ENCODE data around the gene SLC9A7.

SLC9A7 gene

GRCh38 chrX:46703980-46704379 is 54.9 kb downstream of the SLC9A7 start:
- DNase-seq = no peak

GRCh38 chrX:46698691-46699090 is 60.2 kb downstream of the SLC9A7 start:
- no peak for DNase-seq

GRCh38 chrX:46695491-46695890 is 63.4 kb downstream of the SLC9A7 start:
- no peak for DNase-seq

GRCh38 chrX:46694549-46694948 is 64.4 kb downstream of the SLC9A7 start:
- no peak for DNase-seq

GRCh38 chrX:46693149-46693548 is 65.8 kb downstream of the SLC9A7 start:
- no peak for DNase-seq

GRCh38 chrX:46690818-46691217 is 68.1 kb downstream of the SLC9A7 start:
- DNase-seq = no peak

- DNase-seq = peak in 2 of 4 experiments; percentile 46 to 49
These were observed 71.3 kb downstream of the SLC9A7 start for GRCh38 chrX:46687619-46688018.

- peak; percentile 46 to 65 (median 53) for DNase-seq
These were observed 72.8 kb downstream of the SLC9A7 start for GRCh38 chrX:46686003-46686645.

GRCh38 chrX:46683048-46683447 is 75.9 kb downstream of the SLC9A7 start:
- DNase-seq = peak in 2 of 4 experiments; percentile 25 to 30

GRCh38 chrX:46681849-46682248 is 77.1 kb downstream of the SLC9A7 start:
- no peak for DNase-seq

- DNase-seq = no peak
These were observed 80.7 kb downstream of the SLC9A7 start for GRCh38 chrX:46678232-46678631.

GRCh38 chrX:46676399-46677356 is 82.2 kb downstream of the SLC9A7 start:
- peak in 3 of 4 experiments; percentile 43 to 54 (median 45) for DNase-seq

GRCh38 chrX:46673620-46674359 is 85.1 kb downstream of the SLC9A7 start:
- no peak for DNase-seq

GRCh38 chrX:46670316-46670715 is 88.6 kb downstream of the SLC9A7 start:
- DNase-seq = no peak

- DNase-seq = no peak
These were observed 92.1 kb downstream of the SLC9A7 start for GRCh38 chrX:46666831-46667230.

GRCh38 chrX:46665232-46666152 is 93.4 kb downstream of the SLC9A7 start:
- DNase-seq = peak; percentile 35 to 65 (median 55)

GRCh38 chrX:46662188-46662958 is 96.5 kb downstream of the SLC9A7 start:
- DNase-seq = no peak

- no peak for DNase-seq
These were observed 105.4 kb downstream of the SLC9A7 start for GRCh38 chrX:46653482-46653881.

GRCh38 chrX:46649421-46650260 is 109.3 kb downstream of the SLC9A7 start:
- DNase-seq = peak; percentile 59 to 78 (median 77)

- no peak for DNase-seq
These were observed 110.3 kb downstream of the SLC9A7 start for GRCh38 chrX:46648660-46649059.
